Uterus (tissue), 4 donors: ENCODE results near the gene PSD. TPM values are rescaled to one million over a fixed set of nuclear protein-coding genes. Genes with fewer than 3 reads are reported as not detected.

Experiments
- DNase-seq, 2 donors: peaks; one replicate each; pipeline ENCODE4 v3.0.0-alpha.2; 2019 to 2020
- H3K27ac ChIP-seq, 2 donors: fragments of 200-600 bp; sonication (generic); 1 replicate in 1 of 2; 2 replicates in 1 of 2; pipeline ENCODE4 v1.5.1; 2016 to 2018
- H3K27me3 ChIP-seq, 2 donors: fragments of 200-600 bp; sonication (generic); one replicate each; pipeline ENCODE4 v1.5.1; 2018 to 2019; ENCODE audit warnings: control low read depth in 1 of 2
- H3K36me3 ChIP-seq, 2 donors: fragments of 200-600 bp; sonication (generic); one replicate each; pipeline ENCODE4 v1.5.1; 2019; ENCODE audit warnings: control low read depth in 1 of 2
- H3K4me1 ChIP-seq, 2 donors: fragments of 200-600 bp; sonication (generic); one replicate each; pipeline ENCODE4 v1.5.1; 2018 to 2019; ENCODE audit warnings: control low read depth in 1 of 2
- H3K4me3 ChIP-seq, 2 donors: fragments of 200-600 bp; sonication (generic); 1 replicate in 1 of 2; 2 replicates in 1 of 2; pipeline ENCODE4 v1.5.1; 2018 to 2019; ENCODE audit warnings: mild to moderate bottlenecking in 1 of 2
- H3K9me3 ChIP-seq, 2 donors: fragments of 200-600 bp; sonication (generic); one replicate each; pipeline ENCODE4 v1.5.1; 2019; ENCODE audit warnings: control low read depth in 1 of 2
- CTCF ChIP-seq, 4 experiments: fragments of 200-600 bp in 2 of 4; fragments of 450-650 bp in 2 of 4; sonication (generic) in 2 of 4; IDR thresholded peaks; one replicate each; pipeline ENCODE4 v1.5.1; 2016 to 2019; ENCODE audit warnings: antibody characterized with exemption in 4 of 4, mild to moderate bottlenecking in 2 of 4, moderate library complexity in 1 of 4
- POLR2A ChIP-seq, 2 donors: fragments of 450-650 bp; IDR thresholded peaks; one replicate each; pipeline ENCODE4 v1.6.1; 2016; ENCODE audit warnings: antibody characterized with exemption in 2 of 2, mild to moderate bottlenecking in 1 of 2, moderate library complexity in 1 of 2
- intact Hi-C: fragments of 100-400 bp; cut with DNase I; formaldehyde crosslinking; loops from one replicate; pipeline ENCODE4 v1.15.1; 2023; ENCODE audit warnings: low total_unique reads
- total RNA-seq, 4 donors: library from RNA; depleted of rRNA in 3 of 4; stranded (reverse); fragments of >200 nt in 3 of 4; gene quantifications; one replicate each; pipeline versions ENCODE4 v1.1.0 to v1.2.4, GENCODE V29; 2014 to 2023
- donor health status: DM: yes; HTN: yes; CAD: no.

The PSD gene
- total RNA-seq, 4 donors from 2014 or later, result 31.3 to 114 (median 37.3) TPM; not detected in 1

- Histone ChIP-seq H3K27ac (peak overlapping the region; percentile 87 to 91), H3K4me1 (peaks cover 0 to 4% of the 10 kb centered on the region in 2 donors), H3K9me3 (no peaks in the 10 kb centered on the region), H3K27me3 (peaks cover 0 to 2% of the 10 kb centered on the region in 2 donors), H3K4me3 (peak overlapping the region; percentile 38 to 46), H3K36me3 (no peaks in the 10 kb centered on the region)
- peak in 1 of 2 donors; percentile 11 for DNase-seq
- intact Hi-C loops, result no loop called here
- TF ChIP-seq CTCF (IDR thresholded peaks at IDR 0.05) (no peak), POLR2A (IDR thresholded peaks at IDR 0.05) (no peak)
These were observed 8.8 kb downstream of the PSD start for GRCh38 chr10:102409604-102410428.

GRCh38 chr10:102408728-102409603 lies 9.6 kb downstream of the PSD start:
- Histone ChIP-seq H3K4me3 (peak overlapping the region; percentile 33 to 46), H3K27ac (peak overlapping the region; percentile 87 to 91), H3K27me3 (no peaks in the 10 kb centered on the region), H3K36me3 (no peaks in the 10 kb centered on the region), H3K9me3 (no peaks in the 10 kb centered on the region), H3K4me1 (peaks cover 0 to 4% of the 10 kb centered on the region in 2 donors)
- intact Hi-C loops, result no loop called here
- TF ChIP-seq POLR2A (IDR thresholded peaks at IDR 0.05), result peak in 1 of 2 donors; percentile 66
- TF ChIP-seq CTCF (IDR thresholded peaks at IDR 0.05), result no peak
- DNase-seq, result peak; percentile 78 to 84

GRCh38 chr10:102408131-102408727 lies 10.4 kb downstream of the PSD start:
- H3K27ac ChIP-seq, result peak overlapping the region; percentile 87 to 91
- intact Hi-C loops, result no loop called here
- peak overlapping the region; percentile 33 to 46 for H3K4me3 ChIP-seq
- no peaks in the 10 kb centered on the region for H3K9me3 ChIP-seq
- DNase-seq, result peak in 1 of 2 donors; percentile 79
- peaks cover 0 to 4% of the 10 kb centered on the region in 2 donors for H3K4me1 ChIP-seq
- no peaks in the 10 kb centered on the region for H3K36me3 ChIP-seq
- TF ChIP-seq POLR2A (IDR thresholded peaks at IDR 0.05) (peak in 1 of 2 donors; percentile 50), CTCF (IDR thresholded peaks at IDR 0.05) (no peak)
- no peaks in the 10 kb centered on the region for H3K27me3 ChIP-seq

GRCh38 chr10:102407425-102408130 lies 11.0 kb downstream of the PSD start:
- Histone ChIP-seq H3K27ac (peak overlapping the region; percentile 87 to 91), H3K4me3 (peak overlapping the region in 1 of 2 donors; percentile 4), H3K9me3 (no peaks in the 10 kb centered on the region), H3K4me1 (peaks cover 0 to 4% of the 10 kb centered on the region in 2 donors), H3K27me3 (no peaks in the 10 kb centered on the region), H3K36me3 (no peaks in the 10 kb centered on the region)
- no peak for DNase-seq
- intact Hi-C loops, result no loop called here
- no peak for TF ChIP-seq POLR2A (IDR thresholded peaks at IDR 0.05)
- TF ChIP-seq CTCF (IDR thresholded peaks at IDR 0.05), result no peak
